ENCODE data around the gene TAF3. TPM values are rescaled to one million over a fixed set of nuclear protein-coding genes. Genes with fewer than 3 reads are reported as not detected.

Gene TAF3
- total and polyA plus RNA-seq, 2 experiments from 2014 or later: 4.1 to 6.4 TPM

- Histone ChIP-seq H3K27ac (no peak overlapping the region), H3K27me3 (peaks cover 98% of the 10 kb centered on the region), H3K79me2 (no peaks in the 10 kb centered on the region), H3K4me2 (peak overlapping the region; percentile 51), H2AFZ (no peak overlapping the region), H3K4me1 (ENCODE audit: insufficient read depth) (peaks cover 17% of the 10 kb centered on the region), H4K20me1 (ENCODE audit: insufficient read depth, poor library complexity, severe bottlenecking) (no peaks in the 10 kb centered on the region), H3K9me3 (ENCODE audit: low read depth) (no peaks in the 10 kb centered on the region), H3K36me3 (replicated peaks; ENCODE audit: insufficient read depth, low read depth) (no peaks in the 10 kb centered on the region), H3K9me2 (replicated peaks; ENCODE audit: insufficient read depth) (no peaks in the 10 kb centered on the region), H3K4me3 (no peak overlapping the region)
- peak; percentile 89 for TF ChIP-seq EZH2 (IDR thresholded peaks at IDR 0.05; ENCODE audit: borderline replicate concordance)
- TF ChIP-seq, protein P1, sequence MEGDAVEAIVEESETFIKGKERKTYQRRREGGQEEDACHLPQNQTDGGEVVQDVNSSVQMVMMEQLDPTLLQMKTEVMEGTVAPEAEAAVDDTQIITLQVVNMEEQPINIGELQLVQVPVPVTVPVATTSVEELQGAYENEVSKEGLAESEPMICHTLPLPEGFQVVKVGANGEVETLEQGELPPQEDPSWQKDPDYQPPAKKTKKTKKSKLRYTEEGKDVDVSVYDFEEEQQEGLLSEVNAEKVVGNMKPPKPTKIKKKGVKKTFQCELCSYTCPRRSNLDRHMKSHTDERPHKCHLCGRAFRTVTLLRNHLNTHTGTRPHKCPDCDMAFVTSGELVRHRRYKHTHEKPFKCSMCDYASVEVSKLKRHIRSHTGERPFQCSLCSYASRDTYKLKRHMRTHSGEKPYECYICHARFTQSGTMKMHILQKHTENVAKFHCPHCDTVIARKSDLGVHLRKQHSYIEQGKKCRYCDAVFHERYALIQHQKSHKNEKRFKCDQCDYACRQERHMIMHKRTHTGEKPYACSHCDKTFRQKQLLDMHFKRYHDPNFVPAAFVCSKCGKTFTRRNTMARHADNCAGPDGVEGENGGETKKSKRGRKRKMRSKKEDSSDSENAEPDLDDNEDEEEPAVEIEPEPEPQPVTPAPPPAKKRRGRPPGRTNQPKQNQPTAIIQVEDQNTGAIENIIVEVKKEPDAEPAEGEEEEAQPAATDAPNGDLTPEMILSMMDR (IDR thresholded peaks at IDR 0.05; ENCODE audit: poor library complexity): no peak
- TF ChIP-seq EZH2phosphoT487 (IDR thresholded peaks at IDR 0.05; ENCODE audit: low read depth, severe bottlenecking, unreplicated experiment): peak; percentile 69
- DNase-seq (ENCODE audit: low spot score): no peak
- 5% methylated on average over 29 of the region's 47 CpGs for WGBS (ENCODE audit: low lambda C conversion rate, missing lambda C conversion rate)
Measured at GRCh38 chr10:8035641-8036470, 217.6 kb downstream of the TAF3 start.

GRCh38 chr10:8036506-8037198 lies 218.3 kb downstream of the TAF3 start:
- H3K27me3 ChIP-seq: peaks cover 98% of the 10 kb centered on the region
- no peaks in the 10 kb centered on the region for H3K9me2 ChIP-seq (replicated peaks; ENCODE audit: insufficient read depth)
- no peaks in the 10 kb centered on the region for H3K36me3 ChIP-seq (replicated peaks; ENCODE audit: insufficient read depth, low read depth)
- WGBS (ENCODE audit: low lambda C conversion rate, missing lambda C conversion rate): 6% methylated on average over 17 of the region's 18 CpGs
- H3K4me1 ChIP-seq (ENCODE audit: insufficient read depth): peaks cover 17% of the 10 kb centered on the region
- no peak overlapping the region for H3K4me3 ChIP-seq
- no peaks in the 10 kb centered on the region for H4K20me1 ChIP-seq (ENCODE audit: insufficient read depth, poor library complexity, severe bottlenecking)
- no peaks in the 10 kb centered on the region for H3K79me2 ChIP-seq
- H3K27ac ChIP-seq: no peak overlapping the region
- no peaks in the 10 kb centered on the region for H3K9me3 ChIP-seq (ENCODE audit: low read depth)
- no peak overlapping the region for H2AFZ ChIP-seq
- DNase-seq (ENCODE audit: low spot score): no peak
- TF ChIP-seq, protein P1 (IDR thresholded peaks at IDR 0.05; ENCODE audit: poor library complexity): no peak
- peak; percentile 87 for TF ChIP-seq EZH2phosphoT487 (IDR thresholded peaks at IDR 0.05; ENCODE audit: low read depth, severe bottlenecking, unreplicated experiment)
- H3K4me2 ChIP-seq: peak overlapping the region; percentile 44

GRCh38 chr10:8037199-8037801 lies 219.0 kb downstream of the TAF3 start:
- H3K4me2 ChIP-seq: peak overlapping the region; percentile 44
- H3K27ac ChIP-seq: no peak overlapping the region
- H2AFZ ChIP-seq: no peak overlapping the region
- peaks cover 98% of the 10 kb centered on the region for H3K27me3 ChIP-seq
- TF ChIP-seq EZH2phosphoT487 (IDR thresholded peaks at IDR 0.05; ENCODE audit: low read depth, severe bottlenecking, unreplicated experiment) (no peak), EZH2 (IDR thresholded peaks at IDR 0.05; ENCODE audit: borderline replicate concordance) (peak; percentile 98)
- TF ChIP-seq, protein P1 (IDR thresholded peaks at IDR 0.05; ENCODE audit: poor library complexity): no peak
- H3K9me2 ChIP-seq (replicated peaks; ENCODE audit: insufficient read depth): no peaks in the 10 kb centered on the region
- H3K4me1 ChIP-seq (ENCODE audit: insufficient read depth): peaks cover 17% of the 10 kb centered on the region
- no peaks in the 10 kb centered on the region for H3K79me2 ChIP-seq
- H3K36me3 ChIP-seq (replicated peaks; ENCODE audit: insufficient read depth, low read depth): no peaks in the 10 kb centered on the region
- WGBS (ENCODE audit: low lambda C conversion rate, missing lambda C conversion rate): 2% methylated on average over 32 of the region's 32 CpGs
- H4K20me1 ChIP-seq (ENCODE audit: insufficient read depth, poor library complexity, severe bottlenecking): no peaks in the 10 kb centered on the region
- no peak overlapping the region for H3K4me3 ChIP-seq
- DNase-seq (ENCODE audit: low spot score): no peak
- H3K9me3 ChIP-seq (ENCODE audit: low read depth): no peaks in the 10 kb centered on the region

All from hepatocyte (in vitro differentiated cells).